ENCODE measurements around the gene SMARCA5. TPM values are rescaled to one million over a fixed set of nuclear protein-coding genes. Genes with fewer than 3 reads are reported as not detected.

Gene SMARCA5
- total and polyA plus RNA-seq, 4 experiments from 2014 or later, result 22.3 to 61.2 (median 48.2) TPM

DNA sequence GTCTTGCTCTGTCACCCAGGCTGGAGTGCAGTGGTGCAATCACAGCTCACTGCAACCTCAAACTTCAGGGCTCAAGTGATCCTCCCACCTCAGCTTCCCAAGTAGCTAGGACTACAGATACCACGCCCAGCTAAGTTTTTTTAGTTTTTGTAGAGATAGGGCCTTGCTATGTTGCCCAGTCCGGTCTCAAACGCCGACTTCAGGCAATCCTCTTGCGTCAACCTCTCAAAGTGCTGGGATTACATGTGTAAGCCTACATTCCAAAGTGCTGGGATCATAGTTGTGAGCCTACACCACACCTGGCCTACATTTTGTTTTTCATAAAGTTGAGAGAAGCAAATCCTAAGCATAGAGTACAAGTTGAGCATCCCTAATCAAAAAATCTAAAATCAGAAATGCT, 42.2 kb downstream of the SMARCA5 start:
- H3K9me3 Mint-ChIP-seq, result peaks cover 0 to 2% (median 0%) of the 10 kb centered on the region in 8 donors
- peaks cover 12 to 37% of the 10 kb centered on the region in 2 donors for H3K36me3 Mint-ChIP-seq
- intact Hi-C loops (cut with micrococcal nuclease), result loop anchor here (10.0 kb wide), 1 partner anchor 371 kb away; the partner anchor contains the start of gene USP38
- peaks cover 19% of the 10 kb centered on the region for H3K4me1 ChIP-seq (ENCODE audit: insufficient read depth, low read length)
- no peak overlapping the region for H3K4me3 Mint-ChIP-seq
- H3K4me3 ChIP-seq (ENCODE audit: low read length in 2 of 2), result no peak overlapping the region
- no peak for DNase-seq
- no peaks in the 10 kb centered on the region for H3K9me3 ChIP-seq (ENCODE audit: control insufficient read depth in 1 of 2, low read length in 2 of 2)
- no peak overlapping the region for H3K27ac ChIP-seq (ENCODE audit: low read depth, low read length)
- no peaks in the 10 kb centered on the region for H3K27me3 ChIP-seq (ENCODE audit: insufficient read depth, low read length)
- H3K27me3 Mint-ChIP-seq, result no peaks in the 10 kb centered on the region
- POLR2A ChIA-PET (ENCODE audit: partially characterized antibody), result no interaction called here
- H3K27ac Mint-ChIP-seq, result peak overlapping the region in 1 of 7 donors; percentile 43
- CTCF ChIA-PET (ENCODE audit: partially characterized antibody), result no interaction called here
- H3K36me3 ChIP-seq (ENCODE audit: insufficient read depth, low read length), result peaks cover 13% of the 10 kb centered on the region
- H3K4me1 Mint-ChIP-seq, result peaks cover 10 to 22% (median 18%) of the 10 kb centered on the region in 4 donors

DNA sequence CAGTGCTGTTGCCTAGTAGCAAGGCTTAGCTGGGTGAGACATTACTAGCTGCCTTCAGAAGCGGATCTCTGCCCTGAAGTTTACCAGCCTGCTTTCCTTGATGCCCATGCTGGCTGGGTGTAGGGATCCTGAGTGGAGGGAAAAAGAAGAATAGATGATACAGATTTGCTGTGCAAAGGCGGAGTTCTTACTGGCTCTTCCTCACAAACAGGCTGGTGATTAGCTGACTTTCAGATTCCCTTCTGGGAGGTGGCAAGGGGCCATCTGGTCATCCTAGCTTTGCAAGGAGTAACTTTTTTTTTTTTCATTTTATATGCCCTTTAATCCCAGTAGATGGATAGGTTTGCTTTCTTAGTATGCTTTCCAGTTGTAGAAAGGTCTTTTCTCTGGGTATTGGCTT, 44.8 kb downstream of the SMARCA5 start:
- ChIA-PET POLR2A (ENCODE audit: partially characterized antibody) (interaction anchor here (0.6 to 2.5 kb wide), 5 partner anchors 11 to 1540 kb away, joined by 3 to 13 read pairs (median 4); partner anchors contain the start of genes ABCE1, ANAPC10 and SMARCA5), CTCF (ENCODE audit: partially characterized antibody) (interaction anchor here (1.0 to 2.4 kb wide), 12 partner anchors 8 to 1503 kb away, joined by 3 to 16 read pairs (median 4); no protein-coding TSS in a partner anchor)
- H3K36me3 ChIP-seq (ENCODE audit: insufficient read depth, low read length), result no peaks in the 10 kb centered on the region
- Mint-ChIP-seq H3K36me3 (peaks cover 0 to 13% of the 10 kb centered on the region in 2 donors), H3K4me3 (peak overlapping the region in 7 of 8 donors; percentile 91 to 98 (median 95)), H3K9me3 (peaks cover 0 to 2% (median 0%) of the 10 kb centered on the region in 8 donors), H3K27me3 (no peaks in the 10 kb centered on the region), H3K4me1 (peaks cover 10 to 29% (median 20%) of the 10 kb centered on the region in 4 donors), H3K27ac (peak overlapping the region in 6 of 7 donors; percentile 92 to 98 (median 96))
- no peaks in the 10 kb centered on the region for H3K27me3 ChIP-seq (ENCODE audit: insufficient read depth, low read length)
- no peak overlapping the region for H3K27ac ChIP-seq (ENCODE audit: low read depth, low read length)
- peaks cover 19% of the 10 kb centered on the region for H3K4me1 ChIP-seq (ENCODE audit: insufficient read depth, low read length)
- H3K9me3 ChIP-seq (ENCODE audit: control insufficient read depth in 1 of 2, low read length in 2 of 2), result no peaks in the 10 kb centered on the region
- no peak for DNase-seq
- H3K4me3 ChIP-seq (ENCODE audit: low read length in 2 of 2), result no peak overlapping the region
- intact Hi-C loops (cut with micrococcal nuclease), result loop anchor here (10.0 kb wide), 1 partner anchor 373 kb away; the partner anchor contains the start of gene USP38

DNA sequence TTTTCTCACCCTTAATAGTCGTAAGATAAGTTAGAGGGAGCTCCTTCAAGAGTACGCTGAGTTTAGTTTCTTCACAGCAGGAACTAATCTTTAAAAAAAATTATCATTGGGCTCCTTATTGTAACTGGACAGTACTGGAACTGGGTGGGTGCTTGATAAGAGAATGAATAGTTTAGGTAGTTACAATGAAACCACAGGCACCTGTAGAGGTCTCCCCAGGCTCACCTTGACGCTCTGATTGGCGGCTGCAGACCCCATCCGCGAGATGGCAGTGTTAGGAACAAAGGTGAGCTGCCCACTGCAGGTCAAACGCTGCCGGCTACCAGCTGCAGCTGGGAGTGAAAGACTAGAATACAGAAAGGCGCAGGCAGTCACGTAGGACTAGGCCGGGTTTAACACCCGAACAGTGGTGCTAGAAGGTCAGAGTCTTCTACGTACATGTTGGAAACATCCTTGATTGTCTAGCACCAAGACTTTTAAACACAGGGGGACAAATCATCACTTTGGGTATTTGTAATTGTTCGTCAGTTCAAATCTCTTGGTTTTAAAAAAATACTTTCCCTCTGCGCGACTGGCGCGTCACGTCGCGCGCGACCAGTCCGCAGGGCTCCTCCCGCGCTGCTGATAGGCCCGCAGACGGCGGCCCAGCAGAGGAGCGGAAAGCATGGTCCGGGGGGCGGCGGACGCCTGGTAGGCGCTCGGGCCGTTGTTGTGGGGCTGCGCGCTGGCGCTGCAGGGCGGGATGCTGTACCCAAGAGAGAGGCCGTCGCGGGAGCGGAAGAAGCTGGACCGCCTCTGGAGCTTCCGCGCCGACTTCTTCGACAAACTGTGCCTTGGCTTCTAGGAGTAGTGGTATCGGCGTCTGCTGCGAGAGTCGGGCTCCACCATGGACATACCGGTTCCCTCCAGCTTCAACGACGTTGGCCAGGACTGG, 45.6 kb downstream of the SMARCA5 start:
- no peaks in the 10 kb centered on the region for H3K27me3 Mint-ChIP-seq
- H3K27ac Mint-ChIP-seq, result peak overlapping the region; percentile 92 to 98 (median 97)
- Histone ChIP-seq H3K27ac (ENCODE audit: low read depth, low read length) (peak overlapping the region; percentile 46), H3K4me1 (ENCODE audit: insufficient read depth, low read length) (peaks cover 19% of the 10 kb centered on the region), H3K4me3 (ENCODE audit: low read length in 2 of 2) (peak overlapping the region; percentile 64 to 78), H3K36me3 (ENCODE audit: insufficient read depth, low read length) (no peaks in the 10 kb centered on the region), H3K27me3 (ENCODE audit: insufficient read depth, low read length) (no peaks in the 10 kb centered on the region), H3K9me3 (ENCODE audit: control insufficient read depth in 1 of 2, low read length in 2 of 2) (no peaks in the 10 kb centered on the region)
- POLR2A ChIA-PET (ENCODE audit: partially characterized antibody), result interaction anchor here (0.6 to 2.5 kb wide), 5 partner anchors 10 to 1539 kb away, joined by 3 to 13 read pairs (median 4); partner anchors contain the start of genes ABCE1, ANAPC10 and SMARCA5
- peaks cover 0 to 2% (median 0%) of the 10 kb centered on the region in 8 donors for H3K9me3 Mint-ChIP-seq
- CTCF ChIA-PET (ENCODE audit: partially characterized antibody), result interaction anchor here (0.6 to 2.4 kb wide), 15 partner anchors 8 to 1503 kb away, joined by 3 to 16 read pairs (median 4); no protein-coding TSS in a partner anchor
- H3K4me3 Mint-ChIP-seq, result peak overlapping the region; percentile 91 to 98 (median 95)
- H3K36me3 Mint-ChIP-seq, result peaks cover 0 to 10% of the 10 kb centered on the region in 2 donors
- peak; percentile 68 to 80 (median 77) for DNase-seq
- intact Hi-C loops (cut with micrococcal nuclease), result loop anchor here (1.0 to 10.0 kb wide), 4 partner anchors 46 to 1502 kb away; partner anchors contain the start of genes SMARCA5 and USP38
- peaks cover 10 to 29% (median 20%) of the 10 kb centered on the region in 4 donors for H3K4me1 Mint-ChIP-seq

DNA sequence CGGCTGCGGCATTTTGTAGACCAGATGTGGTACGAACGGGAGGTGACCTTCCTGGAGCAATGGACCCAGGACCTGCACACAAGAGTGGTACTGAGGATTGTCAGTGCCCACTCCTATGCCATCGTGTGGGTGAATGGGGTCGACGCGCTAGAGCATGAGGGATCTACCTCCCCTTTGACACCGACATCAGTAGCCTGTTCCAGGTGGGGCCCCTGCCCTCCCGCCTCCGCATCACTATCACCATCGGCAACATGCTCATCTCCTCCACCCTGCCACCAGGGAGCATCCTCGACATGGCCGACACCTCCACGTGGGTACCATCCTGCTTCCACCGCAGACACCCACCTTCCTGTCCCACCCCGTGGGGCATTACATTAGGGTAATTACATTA, 46.2 kb downstream of the SMARCA5 start:
- peaks cover 10 to 29% (median 20%) of the 10 kb centered on the region in 4 donors for H3K4me1 Mint-ChIP-seq
- POLR2A ChIA-PET (ENCODE audit: partially characterized antibody), result interaction anchor here (1.8 to 2.5 kb wide), 2 partner anchors 45 to 1539 kb away, joined by 9 to 13 read pairs; partner anchors contain the start of genes ABCE1, ANAPC10 and SMARCA5
- H3K27ac Mint-ChIP-seq, result peak overlapping the region; percentile 92 to 98 (median 97)

DNA sequence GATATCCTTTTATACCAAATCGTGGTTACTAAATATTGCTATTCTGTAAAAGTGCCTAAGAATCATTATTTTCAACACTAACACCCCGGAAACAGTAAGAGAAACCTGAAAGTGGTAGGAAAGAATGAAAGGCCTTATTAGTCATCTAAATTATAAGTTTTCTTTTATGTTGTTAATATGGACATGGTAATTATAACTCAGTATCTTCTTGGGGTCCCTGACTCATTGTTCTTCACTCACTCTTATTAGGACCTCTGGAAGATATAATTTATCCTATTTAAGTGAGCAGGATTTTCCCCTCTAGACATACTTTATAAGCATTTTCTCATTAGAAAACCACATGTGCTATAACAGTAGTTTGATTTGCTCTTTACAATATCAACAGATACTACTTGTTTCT, 51.0 kb downstream of the SMARCA5 start:
- Histone ChIP-seq H3K36me3 (ENCODE audit: insufficient read depth, low read length) (no peaks in the 10 kb centered on the region), H3K4me3 (ENCODE audit: low read length in 2 of 2) (no peak overlapping the region), H3K27me3 (ENCODE audit: insufficient read depth, low read length) (no peaks in the 10 kb centered on the region), H3K27ac (ENCODE audit: low read depth, low read length) (no peak overlapping the region), H3K9me3 (ENCODE audit: control insufficient read depth in 1 of 2, low read length in 2 of 2) (no peaks in the 10 kb centered on the region), H3K4me1 (ENCODE audit: insufficient read depth, low read length) (peaks cover 11% of the 10 kb centered on the region)
- no peak overlapping the region for H3K4me3 Mint-ChIP-seq
- peaks cover 6 to 21% (median 11%) of the 10 kb centered on the region in 4 donors for H3K4me1 Mint-ChIP-seq
- H3K27me3 Mint-ChIP-seq, result no peaks in the 10 kb centered on the region
- peaks cover 0 to 2% (median 0%) of the 10 kb centered on the region in 8 donors for H3K9me3 Mint-ChIP-seq
- CTCF ChIA-PET (ENCODE audit: partially characterized antibody), result no interaction called here
- peaks cover 7 to 25% of the 10 kb centered on the region in 2 donors for H3K36me3 Mint-ChIP-seq
- intact Hi-C loops (cut with micrococcal nuclease), result no loop called here
- DNase-seq, result no peak
- no peak overlapping the region for H3K27ac Mint-ChIP-seq
- POLR2A ChIA-PET (ENCODE audit: partially characterized antibody), result no interaction called here

More for the DNA sequence above, 46.2 kb downstream of the SMARCA5 start:
- CTCF ChIA-PET (ENCODE audit: partially characterized antibody), result interaction anchor here (1.5 to 2.4 kb wide), 6 partner anchors 10 to 1502 kb away, joined by 4 to 10 read pairs (median 6); no protein-coding TSS in a partner anchor
- Histone ChIP-seq H3K9me3 (ENCODE audit: control insufficient read depth in 1 of 2, low read length in 2 of 2) (no peaks in the 10 kb centered on the region), H3K36me3 (ENCODE audit: insufficient read depth, low read length) (no peaks in the 10 kb centered on the region), H3K27me3 (ENCODE audit: insufficient read depth, low read length) (no peaks in the 10 kb centered on the region), H3K4me3 (ENCODE audit: low read length in 2 of 2) (peak overlapping the region; percentile 64 to 78), H3K27ac (ENCODE audit: low read depth, low read length) (peak overlapping the region; percentile 46), H3K4me1 (ENCODE audit: insufficient read depth, low read length) (peaks cover 19% of the 10 kb centered on the region)
- H3K36me3 Mint-ChIP-seq, result peaks cover 0 to 6% of the 10 kb centered on the region in 2 donors
- intact Hi-C loops (cut with micrococcal nuclease), result loop anchor here (1.0 to 10.0 kb wide), 4 partner anchors 46 to 1502 kb away; partner anchors contain the start of genes SMARCA5 and USP38
- peak overlapping the region; percentile 91 to 98 (median 95) for H3K4me3 Mint-ChIP-seq
- H3K9me3 Mint-ChIP-seq, result peaks cover 0 to 2% (median 0%) of the 10 kb centered on the region in 8 donors
- no peaks in the 10 kb centered on the region for H3K27me3 Mint-ChIP-seq
- peak in 4 of 5 donors; percentile 9 to 44 (median 36) for DNase-seq

DNA sequence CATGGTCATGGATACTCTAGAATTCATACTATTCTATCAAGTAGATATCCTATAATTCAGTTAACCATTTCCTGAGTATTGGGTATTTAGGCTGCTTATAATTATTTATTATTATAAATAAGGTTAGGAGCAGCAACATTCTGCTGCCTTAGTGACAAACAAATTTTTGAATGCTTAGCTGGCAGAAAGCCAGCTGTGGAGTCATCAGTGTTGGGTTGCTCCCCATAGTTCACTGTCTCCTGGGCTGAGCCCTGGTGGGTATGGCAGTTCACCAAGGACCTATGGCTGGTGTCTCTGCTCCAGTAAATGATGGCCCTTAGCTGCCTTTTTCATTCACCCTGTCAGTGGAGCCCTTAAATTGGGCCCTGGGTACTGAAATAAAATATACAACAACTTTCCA, 61.8 kb downstream of the SMARCA5 start:
- no peak overlapping the region for H3K4me3 Mint-ChIP-seq

More for the DNA sequence above, 61.8 kb downstream of the SMARCA5 start:
- Mint-ChIP-seq H3K9me3 (peaks cover 0 to 4% (median 0%) of the 10 kb centered on the region in 8 donors), H3K36me3 (peaks cover 21 to 40% of the 10 kb centered on the region in 2 donors), H3K27me3 (no peaks in the 10 kb centered on the region), H3K4me1 (no peaks in the 10 kb centered on the region), H3K27ac (no peak overlapping the region)
- H3K4me3 ChIP-seq (ENCODE audit: low read length in 2 of 2), result no peak overlapping the region
- H3K27me3 ChIP-seq (ENCODE audit: insufficient read depth, low read length), result no peaks in the 10 kb centered on the region
- H3K4me1 ChIP-seq (ENCODE audit: insufficient read depth, low read length), result no peaks in the 10 kb centered on the region
- no peak overlapping the region for H3K27ac ChIP-seq (ENCODE audit: low read depth, low read length)
- DNase-seq, result no peak
- POLR2A ChIA-PET (ENCODE audit: partially characterized antibody), result no interaction called here
- intact Hi-C loops (cut with micrococcal nuclease), result no loop called here
- no peaks in the 10 kb centered on the region for H3K9me3 ChIP-seq (ENCODE audit: control insufficient read depth in 1 of 2, low read length in 2 of 2)
- CTCF ChIA-PET (ENCODE audit: partially characterized antibody), result no interaction called here
- H3K36me3 ChIP-seq (ENCODE audit: insufficient read depth, low read length), result no peaks in the 10 kb centered on the region

All from CD4-positive, alpha-beta memory T cell (primary cell).